Suprapubic skin (tissue), 4 donors: ENCODE results near the gene NLRP8.

Experiments
- POLR2A ChIP-seq, 2 donors: fragments of 450-650 bp; IDR thresholded peaks; one replicate each; pipeline ENCODE4 v1.6.1; 2017; ENCODE audit warnings: antibody characterized with exemption in 2 of 2, mild to moderate bottlenecking in 2 of 2, moderate library complexity in 2 of 2
- POLR2AphosphoS5 ChIP-seq, 3 donors: sonication (generic); formaldehyde crosslinking; IDR thresholded peaks; one replicate each; pipeline ENCODE4 v1.6.1; 2017; ENCODE audit warnings: antibody characterized with exemption in 3 of 3
- TF ChIP-seq, protein P1 (sequence below), 2 donors: fragments of 200-600 bp in 1 of 2; fragments of 450-650 bp in 1 of 2; sonication (generic) in 1 of 2; IDR thresholded peaks; one replicate each; pipeline ENCODE4 v1.5.1; 2016 to 2019; ENCODE audit warnings: antibody characterized with exemption in 2 of 2, mild to moderate bottlenecking in 1 of 2, moderate library complexity in 1 of 2

- TF ChIP-seq, protein P1, sequence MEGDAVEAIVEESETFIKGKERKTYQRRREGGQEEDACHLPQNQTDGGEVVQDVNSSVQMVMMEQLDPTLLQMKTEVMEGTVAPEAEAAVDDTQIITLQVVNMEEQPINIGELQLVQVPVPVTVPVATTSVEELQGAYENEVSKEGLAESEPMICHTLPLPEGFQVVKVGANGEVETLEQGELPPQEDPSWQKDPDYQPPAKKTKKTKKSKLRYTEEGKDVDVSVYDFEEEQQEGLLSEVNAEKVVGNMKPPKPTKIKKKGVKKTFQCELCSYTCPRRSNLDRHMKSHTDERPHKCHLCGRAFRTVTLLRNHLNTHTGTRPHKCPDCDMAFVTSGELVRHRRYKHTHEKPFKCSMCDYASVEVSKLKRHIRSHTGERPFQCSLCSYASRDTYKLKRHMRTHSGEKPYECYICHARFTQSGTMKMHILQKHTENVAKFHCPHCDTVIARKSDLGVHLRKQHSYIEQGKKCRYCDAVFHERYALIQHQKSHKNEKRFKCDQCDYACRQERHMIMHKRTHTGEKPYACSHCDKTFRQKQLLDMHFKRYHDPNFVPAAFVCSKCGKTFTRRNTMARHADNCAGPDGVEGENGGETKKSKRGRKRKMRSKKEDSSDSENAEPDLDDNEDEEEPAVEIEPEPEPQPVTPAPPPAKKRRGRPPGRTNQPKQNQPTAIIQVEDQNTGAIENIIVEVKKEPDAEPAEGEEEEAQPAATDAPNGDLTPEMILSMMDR (IDR thresholded peaks at IDR 0.05), result no peak
- no peak for TF ChIP-seq POLR2AphosphoS5 (IDR thresholded peaks at IDR 0.05)
- TF ChIP-seq POLR2A (IDR thresholded peaks at IDR 0.05), result no peak
These were observed 48.7 kb upstream of the NLRP8 start for GRCh38 chr19:55898911-55899310.
